GM13976 (cell line): Measurements from ENCODE around the gene ZMIZ1.

ENCODE experiments used
- DNase-seq: peaks from one replicate; pipeline ENCODE4 v3.0.0; 2012; ENCODE audit warnings: low spot score
- CTCF ChIP-seq: IDR thresholded peaks from 2 replicates; pipeline ENCODE4 v1.5.1; 2012; ENCODE audit warnings: borderline replicate concordance, mild to moderate bottlenecking; ENCODE audit not compliant: insufficient read depth; ENCODE audit errors: extremely low read depth, missing control alignments, control extremely low read depth
- in situ Hi-C: fragments of 300-500 bp; cut with MboI; formaldehyde crosslinking; loops from one replicate; pipeline ENCODE4 v1.12.0; 2022; ENCODE audit warnings: low sequenced_read_pairs, mixed read lengths, inconsistent platforms; ENCODE audit not compliant: unreplicated experiment

Gene ZMIZ1

GRCh38 chr10:79071396-79071923 is 2.7 kb downstream of the ZMIZ1 start:
- DNase-seq, result no peak
- TF ChIP-seq CTCF, result no peak
- in situ Hi-C loops, result no loop called here

DNA sequence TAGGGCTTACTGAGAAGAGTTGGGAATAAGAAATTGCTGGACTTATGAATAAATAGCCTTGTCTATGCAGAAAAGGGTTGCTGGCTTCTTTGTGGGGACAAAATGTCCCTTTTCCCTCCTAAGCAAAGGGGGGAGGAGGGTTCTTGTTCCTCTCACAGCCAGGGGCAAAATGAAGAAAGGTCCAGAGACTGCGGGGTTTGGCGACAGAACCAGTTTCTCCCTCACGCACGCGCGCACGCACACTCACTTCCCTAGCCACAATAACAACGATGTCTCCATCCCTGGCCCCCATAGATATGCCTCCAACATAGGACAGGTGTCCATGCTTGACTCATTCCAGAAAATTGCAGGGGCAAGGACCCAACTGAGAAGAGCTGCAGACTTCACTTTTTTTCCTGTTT is 3.3 kb downstream of the ZMIZ1 start:
- DNase-seq, result no peak
- in situ Hi-C loops, result no loop called here
- no peak for TF ChIP-seq CTCF

- no peak for DNase-seq
- in situ Hi-C loops, result no loop called here
- no peak for TF ChIP-seq CTCF
These were observed 4.4 kb downstream of the ZMIZ1 start for GRCh38 chr10:79072994-79073645.

GRCh38 chr10:79073784-79074432 is 5.1 kb downstream of the ZMIZ1 start:
- in situ Hi-C loops, result no loop called here
- no peak for DNase-seq

DNA sequence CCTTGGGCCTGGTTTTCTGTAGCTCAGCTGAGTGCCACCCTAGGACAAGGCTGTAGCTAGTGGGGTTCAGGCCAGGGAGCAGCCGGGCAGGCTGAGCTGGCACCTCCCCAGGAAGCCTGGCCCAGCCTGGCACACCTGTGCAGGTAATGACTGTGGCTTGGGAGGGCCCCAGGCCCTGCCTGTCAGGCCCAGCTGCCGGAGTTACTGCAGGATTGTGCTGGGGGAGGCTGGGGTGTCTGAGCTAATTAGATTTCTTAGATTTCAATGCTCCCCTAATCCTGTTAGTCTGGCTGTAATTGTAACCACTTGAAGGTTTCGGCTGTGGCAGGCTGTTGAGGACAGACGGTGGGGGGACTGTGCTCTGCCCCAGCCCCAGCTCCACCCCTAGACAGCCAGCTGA is 6.0 kb downstream of the ZMIZ1 start:
- in situ Hi-C loops, result no loop called here
- TF ChIP-seq CTCF, result no peak
- DNase-seq, result no peak

More at GRCh38 chr10:79073784-79074432, 5.1 kb downstream of the ZMIZ1 start:
- no peak for TF ChIP-seq CTCF

GRCh38 chr10:79075418-79075817 is 6.7 kb downstream of the ZMIZ1 start:
- no peak for TF ChIP-seq CTCF
- no peak for DNase-seq
- in situ Hi-C loops, result no loop called here
